ENCODE data around the gene BSG.

GRCh38 chr19:541699-542098 lies 30.7 kb upstream of the BSG start:
- no peak for TF ChIP-seq POLR2A (IDR thresholded peaks at IDR 0.05)
- TF ChIP-seq CTCF (IDR thresholded peaks at IDR 0.05): no peak
